ENCODE data around the gene NCBP2.

GRCh38 chr3:196976941-196977340, 34.6 kb upstream of the NCBP2 start:
- TF ChIP-seq CTCF (IDR thresholded peaks at IDR 0.05) (no peak), EP300 (IDR thresholded peaks at IDR 0.05) (no peak)

All from upper lobe of left lung (tissue), 4 donors.